ENCODE measurements around the gene CANX. TPM values are rescaled to one million over a fixed set of nuclear protein-coding genes. Genes with fewer than 3 reads are reported as not detected.

The CANX gene
- total and polyA plus RNA-seq, 2 of the 13 experiments (the other 11 are each of a cell fraction or from before 2014, with no cell fraction given) = 477 to 680 TPM

- TF ChIP-seq SKI (IDR thresholded peaks at IDR 0.05; ENCODE audit: partially characterized antibody) (no peak), ZFY (CRISPR knock-in tag; IDR thresholded peaks at IDR 0.05) (no peak; the same call in none of the 2 replicates), DZIP1 (CRISPR knock-in tag; IDR thresholded peaks at IDR 0.05) (no peak), ZNF276 (CRISPR knock-in tag; IDR thresholded peaks at IDR 0.05; ENCODE audit: low read depth) (no peak), PHF8 (CRISPR knock-in tag; IDR thresholded peaks at IDR 0.05) (peak; percentile 52), ZNF124 (CRISPR knock-in tag; IDR thresholded peaks at IDR 0.05) (no peak), ZNF501 (CRISPR knock-in tag; IDR thresholded peaks at IDR 0.05) (no peak), PRMT3 (CRISPR knock-in tag; IDR thresholded peaks at IDR 0.05; ENCODE audit: borderline replicate concordance, low read depth) (peak; percentile 53; the same call in 1 of the 2 replicates), PTBP1 (IDR thresholded peaks at IDR 0.05; ENCODE audit: low read depth, low read length, poor library complexity, severe bottlenecking) (no peak), KLF6 (CRISPR knock-in tag; IDR thresholded peaks at IDR 0.05) (no peak), ATF2 (CRISPR knock-in tag; IDR thresholded peaks at IDR 0.05) (no peak), NRL (CRISPR knock-in tag; IDR thresholded peaks at IDR 0.05; ENCODE audit: borderline replicate concordance) (no peak), CSRNP2 (CRISPR knock-in tag; conservative IDR thresholded peaks at IDR 0.05; ENCODE audit: low read depth) (no peak), HOXA5 (CRISPR knock-in tag; IDR thresholded peaks at IDR 0.05) (no peak), CHCHD3 (CRISPR knock-in tag; IDR thresholded peaks at IDR 0.05) (0 out of 2 replicates have a peak, but pooled peaks have one; percentile 54), TMF1 (CRISPR knock-in tag; IDR thresholded peaks at IDR 0.05; ENCODE audit: low read depth) (no peak), ZNF570 (CRISPR knock-in tag; IDR thresholded peaks at IDR 0.05; ENCODE audit: borderline replicate concordance) (no peak), XRCC5 (optimal IDR thresholded peaks at IDR 0.05; ENCODE audit: low read length) (no peak), HNRNPLL (IDR thresholded peaks at IDR 0.05; ENCODE audit: low read depth, low read length, poor library complexity, severe bottlenecking) (no peak), ZNF776 (CRISPR knock-in tag; IDR thresholded peaks at IDR 0.05) (0 out of 2 replicates have a peak, but pooled peaks have one; percentile 42), CBX2 (IDR thresholded peaks at IDR 0.05; ENCODE audit: low read depth, low read length) (no peak), CBX2 (CRISPR knock-in tag; IDR thresholded peaks at IDR 0.05; ENCODE audit: low read depth) (0 out of 2 replicates have a peak, but pooled peaks have one; percentile 45)
Measured at GRCh38 chr5:179732918-179733771, 34.4 kb downstream of the CANX start (continued).

Measured in HepG2 (cell line).